Right forelimb (tissue), 1 donor: ENCODE measurements around the gene IRX6.

Experiments used
- DNase-seq: peaks from one replicate; pipeline ENCODE4 v3.0.0-alpha.2; 2018

The IRX6 gene

DNA sequence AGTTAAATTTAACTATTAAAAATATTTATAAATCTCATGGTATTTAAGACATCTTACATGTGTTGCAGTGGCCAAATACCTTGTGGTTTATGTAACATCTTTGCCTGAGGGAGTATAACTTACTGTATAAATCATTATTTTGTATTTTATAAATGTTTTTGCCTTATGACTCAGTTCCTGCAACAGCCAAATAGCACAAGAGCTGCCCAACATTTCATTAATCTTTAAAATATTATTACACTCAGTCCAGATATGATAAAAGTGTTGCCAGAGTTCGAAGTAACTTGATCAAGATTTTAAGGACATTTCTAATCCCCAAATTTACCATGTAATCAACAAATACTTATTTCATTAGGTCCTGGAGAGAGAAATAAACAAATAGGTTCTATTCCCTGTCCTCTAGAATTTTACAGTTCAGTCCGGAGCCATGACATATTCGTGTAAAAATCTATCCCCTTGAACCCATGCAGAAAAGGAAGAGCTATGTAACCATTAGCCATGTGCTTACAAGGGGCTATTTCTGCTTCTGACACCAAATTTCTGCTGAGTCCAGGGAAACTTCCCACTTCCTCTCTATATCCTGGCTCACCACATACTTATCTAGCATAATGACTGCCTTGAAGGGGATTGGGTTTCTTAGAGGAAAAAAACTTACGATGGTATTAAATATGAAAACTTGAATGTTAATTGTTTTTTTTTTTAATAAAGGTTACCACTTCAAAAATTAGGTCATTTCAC lies 44.0 kb downstream of the IRX6 start:
- no peak for DNase-seq

- DNase-seq: no peak
These were observed 45.1 kb downstream of the IRX6 start for GRCh38 chr16:55369151-55369550.

GRCh38 chr16:55370762-55371482 lies 46.9 kb downstream of the IRX6 start:
- DNase-seq: peak; percentile 84

- DNase-seq: no peak
These were observed 48.9 kb downstream of the IRX6 start for GRCh38 chr16:55372792-55373488.

- no peak for DNase-seq
These were observed 49.5 kb downstream of the IRX6 start for GRCh38 chr16:55373489-55373832.

DNA sequence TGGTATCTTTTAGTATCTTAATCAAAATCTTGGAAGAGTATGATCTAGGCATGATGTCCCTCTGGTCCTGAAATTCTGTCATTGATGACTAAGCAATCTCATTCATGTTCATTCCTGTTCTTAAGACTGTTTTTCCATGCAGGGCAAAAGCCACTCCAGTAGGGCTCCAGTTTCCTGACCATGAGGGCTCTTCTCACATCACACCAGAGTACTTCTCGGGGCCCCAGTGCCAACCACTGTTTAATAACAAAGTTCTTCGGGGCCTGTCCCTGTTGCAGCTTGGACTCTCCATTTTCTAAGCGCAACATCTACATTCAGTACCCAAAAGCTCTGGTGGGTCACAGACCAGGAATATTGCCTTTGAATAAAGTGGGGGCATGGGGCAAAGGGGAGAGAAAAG lies 52.0 kb downstream of the IRX6 start:
- no peak for DNase-seq

DNA sequence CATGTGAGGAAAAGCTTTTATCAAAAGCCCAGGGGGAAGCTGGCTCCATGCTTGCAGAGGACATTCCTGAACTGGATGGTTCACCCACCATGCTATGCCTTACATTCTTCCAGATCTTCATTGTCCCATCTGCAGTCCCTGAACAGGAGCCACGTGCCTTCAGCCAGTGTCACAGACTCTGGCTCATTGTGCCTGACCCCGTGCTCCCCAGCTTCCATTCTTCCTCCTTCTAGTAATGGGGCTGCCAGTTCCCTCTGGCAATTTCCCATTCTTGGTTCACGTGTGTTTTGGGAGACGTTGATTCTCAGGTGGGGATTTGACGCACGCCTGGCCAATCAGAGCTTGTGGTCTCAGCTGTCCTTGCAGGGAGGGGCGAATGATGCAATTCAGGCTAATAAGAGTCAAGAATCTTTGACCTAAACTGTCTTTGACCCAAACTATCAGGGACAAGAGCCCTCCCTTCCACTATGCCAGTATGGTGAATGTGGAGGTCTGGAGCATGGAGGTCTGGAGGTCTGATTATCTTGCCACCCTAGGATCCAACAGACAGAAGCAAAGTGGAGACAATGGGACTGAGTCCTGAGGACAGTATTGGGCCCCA lies 52.7 kb downstream of the IRX6 start:
- DNase-seq: no peak

DNA sequence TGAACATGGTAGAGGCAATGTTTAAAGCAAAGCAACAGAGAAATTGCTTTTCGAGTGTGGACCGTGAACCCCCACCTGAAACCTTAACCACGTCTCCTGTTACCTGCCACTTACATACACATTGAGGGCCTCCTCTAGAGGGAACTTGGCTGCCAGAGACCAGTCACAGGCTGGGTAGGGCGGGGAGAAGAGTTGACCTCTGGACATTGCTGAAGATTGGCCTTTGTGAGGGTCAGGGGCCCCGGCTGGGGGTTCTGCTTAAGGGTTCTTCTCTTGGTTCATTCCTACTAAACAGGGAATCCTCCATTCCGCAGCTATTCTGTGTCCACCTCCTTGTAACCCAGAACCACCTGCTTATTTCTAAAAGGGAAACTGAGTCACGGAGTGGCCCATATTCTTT lies 53.8 kb downstream of the IRX6 start:
- DNase-seq: no peak

DNA sequence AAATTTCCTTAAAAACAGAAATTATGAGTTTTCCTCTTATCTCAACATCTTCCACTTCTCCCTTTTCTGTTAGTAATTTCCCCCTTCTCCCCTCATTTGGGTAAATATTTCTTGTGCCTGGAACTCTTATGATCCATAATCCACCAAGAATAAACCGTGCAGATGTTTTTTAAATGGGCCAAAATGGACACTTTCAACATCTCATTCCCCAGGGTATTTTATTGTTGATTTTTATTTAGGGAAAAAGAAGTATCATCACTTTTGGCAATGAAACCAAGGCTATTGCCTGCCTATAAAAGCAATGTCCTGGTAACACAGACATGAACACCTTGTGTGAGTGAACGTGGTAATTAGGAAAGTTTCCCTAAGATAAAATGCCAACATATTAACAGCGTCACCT lies 54.6 kb downstream of the IRX6 start:
- DNase-seq: no peak

- DNase-seq: no peak
These were observed 55.4 kb downstream of the IRX6 start for GRCh38 chr16:55379371-55379770.

- no peak for DNase-seq
These were observed 55.9 kb downstream of the IRX6 start for GRCh38 chr16:55379876-55380390.
